Measurements from ENCODE around the gene EIF4G3.
"Not testable (repeated sequence)": the region's sequence is repeated elsewhere in the genome, so short reads cannot be mapped to it uniquely, and the experiment has no call there.

EIF4G3 gene, protein sequence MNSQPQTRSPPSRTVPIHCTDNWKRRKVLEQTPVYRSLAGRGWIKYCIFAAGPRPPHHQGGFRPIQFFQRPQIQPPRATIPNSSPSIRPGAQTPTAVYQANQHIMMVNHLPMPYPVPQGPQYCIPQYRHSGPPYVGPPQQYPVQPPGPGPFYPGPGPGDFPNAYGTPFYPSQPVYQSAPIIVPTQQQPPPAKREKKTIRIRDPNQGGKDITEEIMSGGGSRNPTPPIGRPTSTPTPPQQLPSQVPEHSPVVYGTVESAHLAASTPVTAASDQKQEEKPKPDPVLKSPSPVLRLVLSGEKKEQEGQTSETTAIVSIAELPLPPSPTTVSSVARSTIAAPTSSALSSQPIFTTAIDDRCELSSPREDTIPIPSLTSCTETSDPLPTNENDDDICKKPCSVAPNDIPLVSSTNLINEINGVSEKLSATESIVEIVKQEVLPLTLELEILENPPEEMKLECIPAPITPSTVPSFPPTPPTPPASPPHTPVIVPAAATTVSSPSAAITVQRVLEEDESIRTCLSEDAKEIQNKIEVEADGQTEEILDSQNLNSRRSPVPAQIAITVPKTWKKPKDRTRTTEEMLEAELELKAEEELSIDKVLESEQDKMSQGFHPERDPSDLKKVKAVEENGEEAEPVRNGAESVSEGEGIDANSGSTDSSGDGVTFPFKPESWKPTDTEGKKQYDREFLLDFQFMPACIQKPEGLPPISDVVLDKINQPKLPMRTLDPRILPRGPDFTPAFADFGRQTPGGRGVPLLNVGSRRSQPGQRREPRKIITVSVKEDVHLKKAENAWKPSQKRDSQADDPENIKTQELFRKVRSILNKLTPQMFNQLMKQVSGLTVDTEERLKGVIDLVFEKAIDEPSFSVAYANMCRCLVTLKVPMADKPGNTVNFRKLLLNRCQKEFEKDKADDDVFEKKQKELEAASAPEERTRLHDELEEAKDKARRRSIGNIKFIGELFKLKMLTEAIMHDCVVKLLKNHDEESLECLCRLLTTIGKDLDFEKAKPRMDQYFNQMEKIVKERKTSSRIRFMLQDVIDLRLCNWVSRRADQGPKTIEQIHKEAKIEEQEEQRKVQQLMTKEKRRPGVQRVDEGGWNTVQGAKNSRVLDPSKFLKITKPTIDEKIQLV (N-terminal part only)

DNA sequence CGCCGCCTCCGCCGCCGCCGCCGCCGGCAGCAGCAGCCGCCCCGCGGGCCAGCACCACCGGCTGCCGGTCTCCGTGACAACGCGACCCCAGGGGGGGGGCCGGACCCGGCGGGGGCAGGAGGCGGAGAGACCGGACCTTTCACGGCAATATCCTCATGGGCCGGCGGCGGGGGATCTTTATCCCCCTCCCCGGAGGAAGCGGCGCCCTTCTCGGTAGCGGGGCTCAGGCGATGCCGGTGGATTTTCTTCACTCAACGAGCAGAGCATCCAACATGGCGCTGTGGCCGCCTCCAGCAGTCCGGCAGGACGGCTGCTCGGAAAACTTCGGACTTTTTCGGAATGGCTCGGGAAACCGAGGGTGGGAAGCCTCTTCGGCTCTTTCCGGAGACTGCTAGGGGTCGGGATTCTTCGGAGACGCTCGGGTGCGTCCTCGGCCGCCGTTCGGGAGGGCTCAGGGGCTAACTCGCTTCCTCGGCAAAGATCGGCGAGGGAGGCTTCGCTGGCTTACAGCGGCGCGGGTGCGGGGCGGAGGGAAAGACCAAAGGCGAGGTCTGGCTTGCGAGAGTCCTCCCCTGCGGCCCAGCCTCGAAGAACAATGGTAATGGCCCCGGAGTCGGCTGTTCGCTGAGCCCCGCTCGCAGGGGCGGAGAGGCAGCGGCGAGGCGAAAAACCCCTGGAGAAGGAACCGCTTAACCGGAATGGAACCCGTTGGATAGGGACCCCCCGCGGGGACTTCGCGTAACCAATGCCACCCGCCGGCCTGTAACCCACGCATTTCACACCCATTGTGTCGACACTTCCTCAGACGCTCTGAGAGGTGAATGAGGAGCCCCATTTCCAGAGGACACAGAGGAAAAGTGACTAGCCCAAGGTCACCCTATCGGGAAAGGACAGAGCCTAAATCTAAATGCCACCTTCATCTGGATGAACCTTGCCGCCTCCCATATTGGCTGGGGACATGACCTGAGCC is at the start of gene EIF4G3:
Gene EIF4G3 (minus strand): TSS at position 312 of the 970 bp plus-strand sequence. CDS start 174,155 bp downstream, outside the sequence.
- peak; percentile 94 to 98 for DNase-seq (ENCODE audit: extremely low read depth in 1 of 2, low read depth in 1 of 2)

DNA sequence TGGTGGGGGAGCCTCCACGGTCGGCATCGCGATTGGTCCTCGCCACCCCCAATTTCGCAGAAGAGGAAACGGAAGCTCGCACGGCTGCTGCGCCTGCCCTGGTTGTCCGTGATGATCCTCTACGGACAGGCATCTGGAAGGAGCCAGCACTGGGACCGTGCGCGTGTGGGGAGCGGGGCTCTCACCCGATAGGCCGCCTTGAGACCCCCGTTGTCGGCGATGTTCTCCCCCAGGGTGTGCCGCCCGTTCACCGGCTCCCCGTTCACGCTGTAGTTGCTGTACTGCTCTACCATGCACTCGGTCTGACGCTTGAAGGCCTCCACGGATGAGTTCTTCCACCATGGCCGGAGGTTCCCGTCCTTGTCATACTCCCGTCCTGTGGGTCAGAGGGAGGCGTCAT is 48.4 kb upstream of the EIF4G3 start:
- DNase-seq (ENCODE audit: extremely low read depth in 1 of 2, low read depth in 1 of 2): no peak

DNA sequence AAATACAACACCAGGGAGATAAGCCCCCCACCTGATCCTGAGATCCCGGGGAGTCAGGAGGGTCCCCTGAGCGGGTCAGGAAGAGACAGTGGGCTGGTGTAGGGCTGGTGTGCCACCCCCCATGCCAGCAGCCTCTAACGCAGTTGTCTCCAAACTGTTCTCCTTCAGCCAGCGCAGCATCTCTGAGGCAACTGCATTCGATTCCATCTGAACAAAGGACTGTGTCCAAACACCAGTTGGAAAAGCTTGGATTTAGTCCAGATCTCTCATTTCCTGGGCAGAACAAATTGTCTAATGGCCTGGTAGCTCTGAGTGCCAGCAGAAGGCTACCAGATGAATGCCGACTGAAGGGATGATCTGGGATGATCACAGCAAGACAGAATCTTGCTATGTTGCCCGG is 44.1 kb upstream of the EIF4G3 start:
- no peak for DNase-seq (ENCODE audit: extremely low read depth in 1 of 2, low read depth in 1 of 2)

DNA sequence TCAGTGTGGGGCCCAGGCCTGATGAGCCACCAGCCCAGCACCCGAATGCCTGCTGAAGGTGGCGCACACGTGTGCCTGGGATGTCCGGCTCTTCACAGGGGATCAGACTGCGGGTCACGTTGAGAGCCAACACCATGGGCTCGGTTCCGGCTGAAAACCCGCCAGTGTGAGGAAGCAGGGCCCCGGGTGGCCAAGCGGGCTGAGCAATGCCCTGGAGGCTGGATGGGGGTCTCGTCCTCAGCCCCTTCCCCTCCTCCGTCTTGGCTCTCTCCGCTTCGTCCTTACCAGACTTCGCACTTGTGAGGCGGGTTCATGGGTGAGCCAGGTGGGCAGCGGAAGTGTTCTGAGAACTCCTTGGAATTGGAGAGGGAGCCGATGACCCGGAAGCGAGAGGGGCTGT is 43.0 kb upstream of the EIF4G3 start:
- DNase-seq (ENCODE audit: extremely low read depth in 1 of 2, low read depth in 1 of 2): no peak

DNA sequence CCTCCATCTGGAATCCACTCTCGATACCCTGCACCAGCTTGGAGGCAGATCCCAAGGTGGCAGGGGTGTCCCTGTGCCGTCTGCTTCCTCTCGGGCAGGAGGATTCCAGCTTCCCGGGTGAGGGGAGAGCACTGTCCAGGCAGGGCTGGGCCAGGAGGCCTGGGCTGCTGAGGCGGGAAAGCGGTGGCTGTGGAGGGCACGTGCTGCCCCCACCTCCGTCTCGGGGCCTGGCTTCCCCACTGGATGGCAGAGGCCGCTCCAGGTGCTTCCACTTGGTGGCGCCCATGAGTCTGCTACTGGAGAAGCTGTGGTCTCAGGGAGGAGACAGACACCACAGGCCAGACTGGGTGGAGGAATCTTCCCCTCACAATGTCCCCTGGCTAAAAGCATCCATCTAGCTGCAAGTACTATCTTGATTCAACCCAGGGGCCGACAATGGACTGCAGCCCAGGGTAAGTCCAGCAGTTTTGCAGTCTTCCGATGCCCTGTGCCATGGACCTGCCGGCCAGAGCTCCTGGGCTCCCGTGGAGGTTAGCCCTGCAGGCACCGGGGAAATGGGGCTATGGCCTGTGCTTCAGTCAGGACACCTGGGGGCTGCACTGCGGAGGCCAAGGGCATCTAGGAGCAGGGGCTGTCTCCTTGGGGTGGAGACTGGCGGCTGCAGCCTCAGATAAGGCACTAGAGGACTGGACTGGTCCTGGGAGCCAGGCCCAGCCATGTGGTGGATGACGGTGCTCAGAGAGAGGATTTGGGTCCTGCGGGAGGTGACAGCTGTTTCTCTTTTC is 41.3 kb upstream of the EIF4G3 start:
- peak; percentile 25 to 32 for DNase-seq (ENCODE audit: extremely low read depth in 1 of 2, low read depth in 1 of 2)

DNA sequence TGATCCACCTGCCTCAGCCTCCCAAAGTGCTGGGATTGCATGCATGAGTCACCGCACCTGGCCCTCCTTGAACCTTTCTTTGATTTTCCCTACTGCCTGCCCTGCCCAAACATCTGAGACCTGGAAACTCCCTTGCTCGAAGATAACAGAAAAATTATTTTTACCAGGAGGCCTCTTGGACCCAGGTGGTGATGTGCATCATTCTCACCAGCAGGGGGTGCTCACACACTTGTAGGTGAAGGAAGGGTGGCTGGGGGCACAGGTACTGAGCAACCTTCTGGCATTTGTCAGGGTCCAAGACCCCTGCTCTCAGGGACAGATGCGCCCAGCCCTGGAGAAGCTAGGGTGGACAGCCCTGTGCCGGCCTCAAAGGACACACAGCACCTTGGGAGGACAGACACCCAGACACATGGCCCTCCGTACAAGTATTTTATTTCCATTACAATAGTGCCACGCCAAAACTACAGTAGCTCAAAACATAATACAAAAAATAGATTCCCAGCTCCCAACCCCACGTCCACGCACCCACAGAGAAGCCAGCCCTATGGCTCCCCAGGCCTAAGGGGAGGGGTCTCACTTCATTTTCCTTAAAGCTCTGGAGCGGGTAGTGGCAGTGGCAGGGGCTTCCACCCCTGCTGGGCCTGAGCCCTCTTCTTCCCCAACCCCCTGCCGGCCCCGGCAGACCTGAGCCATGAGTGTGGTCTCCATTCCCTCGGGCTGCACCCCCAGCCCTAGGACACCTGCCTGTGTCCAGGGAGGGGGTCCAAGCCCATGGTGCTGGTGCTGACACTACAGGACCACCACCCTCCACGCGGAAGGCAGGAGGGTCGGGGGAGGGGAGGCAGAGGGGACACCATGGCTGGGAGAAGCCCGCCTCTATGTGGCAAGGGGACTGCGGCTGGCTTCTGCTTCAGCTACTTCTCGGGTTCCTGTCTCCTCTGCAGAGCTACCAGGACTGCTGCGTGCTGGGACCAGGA is 40.4 kb upstream of the EIF4G3 start:
- DNase-seq (ENCODE audit: extremely low read depth in 1 of 2, low read depth in 1 of 2): peak; percentile 10 to 58

DNA sequence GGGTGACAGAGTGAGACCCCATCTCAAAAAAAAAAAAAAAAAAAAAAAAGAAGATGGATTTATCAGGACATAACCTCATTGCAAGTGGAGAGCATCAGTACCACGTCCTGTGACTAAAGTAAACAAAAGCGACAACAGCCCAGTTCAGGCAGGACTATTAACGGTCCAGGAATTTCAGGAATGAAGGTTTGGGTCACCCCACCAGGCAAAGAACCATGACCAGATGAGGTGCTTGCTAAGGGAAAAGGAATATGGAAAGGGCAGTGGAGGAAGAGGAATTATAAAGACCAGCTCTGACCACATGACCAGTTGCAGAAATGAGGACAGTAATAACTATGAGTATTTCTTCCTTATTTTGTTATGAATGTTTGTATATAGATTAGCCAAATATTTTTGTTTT is 35.4 kb upstream of the EIF4G3 start:
- DNase-seq (ENCODE audit: extremely low read depth in 1 of 2, low read depth in 1 of 2): no peak

DNA sequence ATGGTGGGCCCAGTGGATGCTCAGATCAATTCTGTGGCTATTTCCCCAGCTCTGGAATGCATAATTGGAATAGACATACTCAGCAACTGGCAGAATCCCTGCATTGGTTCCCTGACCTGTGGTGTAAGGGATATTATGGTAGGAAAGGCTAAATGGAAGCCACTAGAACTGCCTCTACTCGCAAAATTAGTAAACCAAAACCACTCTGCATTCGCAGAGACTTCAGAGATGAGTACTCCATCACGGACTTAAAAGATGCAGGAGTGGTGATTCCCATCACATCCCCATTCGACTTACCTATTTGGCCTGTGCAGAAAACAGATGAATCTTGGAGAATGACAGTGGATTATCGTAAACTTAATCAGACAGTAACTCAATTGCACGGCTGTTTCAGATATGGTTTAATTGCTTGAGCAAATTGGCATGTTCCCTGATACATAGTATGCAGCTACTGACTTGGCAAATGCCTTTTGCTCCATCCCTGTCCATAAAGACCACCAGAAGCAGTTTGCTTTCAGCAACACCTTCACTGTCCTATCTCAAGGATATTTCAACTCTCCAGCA is 31.5 kb upstream of the EIF4G3 start:
- not testable (repeated sequence) for DNase-seq (ENCODE audit: extremely low read depth in 1 of 2, low read depth in 1 of 2)

DNA sequence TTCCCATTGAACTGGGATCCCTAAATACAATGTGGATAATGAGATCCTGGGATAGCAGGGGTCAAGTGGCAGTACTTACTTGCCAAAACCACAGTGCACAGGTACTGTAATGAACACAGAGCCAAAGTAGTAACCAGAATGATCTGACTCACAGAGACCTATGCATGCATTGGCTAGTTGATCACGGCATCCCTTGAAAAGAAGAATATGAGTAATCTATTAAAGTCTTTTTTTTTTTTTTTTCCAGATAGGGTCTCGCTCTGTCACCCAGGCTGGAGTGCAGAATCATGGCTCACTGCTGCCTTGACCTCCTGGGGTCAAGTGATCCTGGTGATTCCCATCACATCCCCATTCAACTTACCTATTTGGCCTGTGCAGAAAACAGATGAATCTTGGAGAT is 29.4 kb upstream of the EIF4G3 start:
- DNase-seq (ENCODE audit: extremely low read depth in 1 of 2, low read depth in 1 of 2): no peak

DNA sequence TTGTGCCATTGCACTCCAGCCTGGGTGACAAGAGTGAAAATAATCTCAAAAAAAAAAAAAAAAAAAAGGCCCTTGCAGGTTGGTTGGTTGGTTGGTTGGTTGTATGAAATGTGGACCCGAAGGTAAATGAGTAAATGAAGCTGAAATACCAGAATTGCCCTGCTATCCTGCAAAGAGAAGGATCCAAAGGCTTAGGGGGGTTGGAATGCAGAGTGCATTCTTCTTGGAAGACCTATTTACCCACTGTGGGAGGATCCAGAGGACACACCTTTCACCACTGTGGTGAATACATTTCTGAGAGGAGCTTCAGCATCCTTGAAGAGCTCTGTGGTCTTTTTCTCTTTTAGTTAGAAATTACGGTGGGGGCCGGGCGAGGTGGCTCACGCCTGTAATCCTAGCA is 28.7 kb upstream of the EIF4G3 start:
- no peak for DNase-seq (ENCODE audit: extremely low read depth in 1 of 2, low read depth in 1 of 2)

DNA sequence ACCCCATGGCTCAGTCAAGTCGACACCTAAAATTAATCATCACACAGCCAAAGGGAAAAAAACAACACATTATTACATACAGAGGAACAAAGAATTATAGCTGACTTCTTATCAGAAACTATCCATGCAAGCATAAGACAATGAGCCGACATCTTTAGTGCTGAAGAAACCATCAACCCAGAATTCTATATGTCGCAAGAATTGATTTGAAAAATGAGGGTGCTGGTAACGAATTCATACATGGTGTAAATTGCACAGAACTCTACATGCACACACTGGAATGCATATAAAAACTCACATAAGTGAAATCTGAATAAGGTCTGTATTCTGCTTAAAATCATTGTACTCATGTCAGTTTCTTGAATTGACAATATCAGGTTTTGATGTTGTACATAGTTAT is 25.0 kb upstream of the EIF4G3 start:
- no peak for DNase-seq (ENCODE audit: extremely low read depth in 1 of 2, low read depth in 1 of 2)

DNA sequence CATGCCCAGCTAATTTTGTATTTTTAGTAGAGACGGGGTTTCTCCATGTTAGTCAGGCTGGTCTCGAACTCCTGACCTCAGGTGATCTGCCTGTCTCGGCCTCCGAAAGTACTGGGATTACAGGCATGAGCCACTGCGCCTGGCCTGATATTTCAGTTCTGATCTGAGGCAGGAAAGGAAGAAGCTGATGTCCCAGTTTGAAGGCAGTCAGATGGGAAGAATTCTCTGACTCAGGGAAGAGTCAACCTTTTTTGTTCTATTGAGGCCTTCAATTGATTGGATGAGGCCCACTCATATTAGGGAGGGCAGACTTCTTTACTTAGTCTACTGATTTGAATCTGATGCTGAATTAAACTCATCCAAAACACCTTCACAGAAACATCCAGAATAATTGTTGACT is 24.5 kb upstream of the EIF4G3 start:
- DNase-seq (ENCODE audit: extremely low read depth in 1 of 2, low read depth in 1 of 2): not testable (repeated sequence)

DNA sequence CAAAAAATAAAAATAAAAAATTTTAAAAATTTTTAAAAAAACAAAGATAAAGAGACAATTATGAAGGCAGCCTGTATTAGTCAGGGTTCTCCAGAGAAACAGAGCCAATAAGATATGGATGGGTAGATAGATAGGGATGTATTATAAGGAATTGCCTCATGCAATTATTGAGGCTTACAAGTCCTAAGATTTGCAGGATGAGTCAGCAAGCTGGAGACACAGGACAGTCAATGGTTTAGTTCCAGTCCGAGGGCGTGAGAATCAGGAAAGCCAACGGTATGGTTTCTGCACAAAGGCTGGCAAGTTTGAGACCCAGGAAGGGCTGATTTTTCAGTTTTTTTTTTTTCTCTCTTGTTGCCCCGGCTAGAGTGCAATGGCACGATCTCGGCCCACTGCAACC is 24.1 kb upstream of the EIF4G3 start:
- DNase-seq (ENCODE audit: extremely low read depth in 1 of 2, low read depth in 1 of 2): no peak

DNA sequence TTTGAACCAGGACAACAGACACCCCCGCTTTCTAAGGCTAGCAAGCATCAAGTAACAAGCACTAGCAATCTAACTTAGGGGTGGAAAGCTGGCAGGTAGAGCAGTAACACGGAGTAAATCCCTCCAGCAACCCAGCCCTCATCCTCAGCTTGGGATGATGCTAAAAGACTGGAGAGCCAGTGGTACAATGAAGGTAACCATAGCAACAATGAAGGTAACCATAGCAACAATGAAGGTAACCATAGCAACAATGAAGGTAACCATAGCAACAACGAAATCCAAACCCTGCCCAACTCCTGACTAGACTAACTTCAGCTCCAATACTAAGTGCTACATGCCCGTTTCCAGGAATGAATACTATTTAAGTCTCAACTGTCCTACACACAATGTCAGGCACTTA is 22.2 kb upstream of the EIF4G3 start:
- no peak for DNase-seq (ENCODE audit: extremely low read depth in 1 of 2, low read depth in 1 of 2)

DNA sequence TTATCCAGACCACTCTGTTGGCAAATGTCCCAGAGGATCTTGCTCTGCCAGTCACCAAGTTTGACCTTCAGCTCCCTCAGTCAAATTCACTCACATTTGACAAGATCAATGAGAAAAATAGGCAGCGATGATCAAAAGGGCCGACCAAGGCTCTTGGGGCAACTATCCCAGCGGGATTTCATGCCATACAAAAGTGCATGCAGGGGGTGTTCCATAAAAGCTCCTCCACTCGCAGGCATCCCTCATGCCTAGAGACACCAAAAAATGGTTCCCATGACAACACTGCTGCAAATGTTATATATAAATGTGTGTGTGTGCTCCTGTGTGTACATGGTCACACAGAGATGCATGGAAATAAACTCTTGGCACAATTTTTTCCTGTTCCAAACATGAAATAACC is 16.2 kb upstream of the EIF4G3 start:
- no peak for DNase-seq (ENCODE audit: extremely low read depth in 1 of 2, low read depth in 1 of 2)

DNA sequence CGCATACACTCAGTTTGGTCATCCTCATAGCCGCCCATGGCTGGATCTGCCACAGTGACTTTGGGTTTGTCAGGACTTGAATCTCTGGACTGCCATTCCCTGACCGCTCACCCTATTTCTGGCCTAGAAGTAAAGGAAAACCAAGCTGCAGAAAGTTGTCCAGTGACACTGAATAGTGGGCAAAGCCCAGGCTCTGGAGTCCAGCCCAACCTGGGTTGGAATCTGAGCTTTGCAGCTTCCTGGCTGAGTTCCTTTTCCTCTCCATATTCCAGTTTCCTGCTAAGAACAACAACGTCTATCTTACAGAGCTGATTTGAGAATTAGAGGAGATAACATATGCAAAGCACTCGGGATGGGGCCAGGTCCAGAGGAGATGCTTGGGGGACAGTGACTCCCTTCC is 15.6 kb upstream of the EIF4G3 start:
- no peak for DNase-seq (ENCODE audit: extremely low read depth in 1 of 2, low read depth in 1 of 2)

DNA sequence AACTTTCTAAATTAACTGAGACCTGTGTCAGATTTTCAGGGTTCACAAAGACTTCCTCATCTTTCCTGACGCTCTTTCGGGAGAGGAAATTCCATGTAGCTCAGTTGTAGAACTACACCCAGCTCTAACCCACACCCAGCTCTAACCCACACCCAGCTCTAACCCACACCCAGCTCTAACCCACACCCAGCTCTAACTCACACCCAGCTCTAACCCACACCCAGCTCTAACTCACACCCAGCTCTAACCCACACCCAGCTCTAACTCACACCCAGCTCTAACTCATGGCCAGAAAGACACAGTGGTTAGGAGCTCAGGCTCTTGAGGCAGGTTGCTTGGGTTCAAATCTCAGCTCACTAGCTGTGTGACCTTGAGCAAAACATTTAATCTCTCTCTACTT is 14.1 kb upstream of the EIF4G3 start:
- not testable (repeated sequence) for DNase-seq (ENCODE audit: extremely low read depth in 1 of 2, low read depth in 1 of 2)

DNA sequence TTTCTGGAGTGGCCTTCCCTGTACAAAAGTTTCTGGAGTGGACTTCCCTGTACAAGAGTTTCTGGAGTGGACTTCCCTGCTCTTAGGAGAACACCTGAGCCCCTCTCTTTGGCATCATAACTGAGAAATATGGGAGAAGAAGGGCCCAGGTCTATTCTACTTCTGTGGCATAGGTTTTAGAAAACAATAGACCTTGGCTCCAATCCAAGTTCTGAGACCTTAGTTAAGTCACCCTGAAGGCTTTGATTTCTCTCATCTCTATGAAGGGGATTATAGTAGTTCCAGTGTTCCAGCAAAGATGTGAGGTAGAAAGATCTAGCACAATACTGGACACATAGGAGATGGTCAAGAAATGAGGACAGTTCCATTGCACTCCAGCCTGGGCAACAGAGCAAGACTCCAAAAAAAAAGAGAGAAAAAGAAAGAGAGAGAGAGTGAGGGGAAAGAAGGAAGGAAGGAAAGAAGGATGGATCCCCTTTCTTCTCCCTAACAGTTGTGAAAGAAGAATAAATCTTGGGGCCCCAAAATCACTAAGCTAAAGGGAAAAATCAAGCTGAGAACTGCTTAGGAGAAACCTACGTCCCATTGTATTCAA is 13.3 kb upstream of the EIF4G3 start:
- DNase-seq (ENCODE audit: extremely low read depth in 1 of 2, low read depth in 1 of 2): no peak
